Neutrophil (primary cell): ENCODE measurements around the gene RMI2.

Source experiments
- H3K27ac ChIP-seq: fragments of 200-600 bp; sonication (generic); 2 replicates; pipeline ENCODE4 v1.5.1; 2016; ENCODE audit warnings: mild to moderate bottlenecking, moderate library complexity
- H3K27me3 ChIP-seq: fragments of 200-600 bp; sonication (generic); 2 replicates; pipeline ENCODE4 v1.6.0; 2016; ENCODE audit warnings: mild to moderate bottlenecking
- H3K36me3 ChIP-seq: fragments of 200-600 bp; sonication (generic); 2 replicates; pipeline ENCODE4 v1.5.1; 2017
- H3K4me1 ChIP-seq, 2 experiments: fragments of 200-600 bp in 1 of 2; sonication (generic) in 1 of 2; 1 replicate in 1 of 2; 2 replicates in 1 of 2; pipeline versions ENCODE4 v1.5.1 to v1.6.1; 2013 to 2016; ENCODE audit warnings: low read depth in 1 of 2, low read length in 1 of 2, mild to moderate bottlenecking in 1 of 2, moderate library complexity in 1 of 2; ENCODE audit not compliant: control insufficient read depth in 1 of 2, insufficient read depth in 1 of 2
- H3K4me3 ChIP-seq, 2 experiments: fragments of 200-600 bp in 1 of 2; sonication (generic) in 1 of 2; 1 replicate in 1 of 2; 2 replicates in 1 of 2; pipeline ENCODE4 v1.5.1; 2013 to 2016; ENCODE audit warnings: low read depth in 1 of 2, low read length in 1 of 2, mild to moderate bottlenecking in 1 of 2, moderate library complexity in 1 of 2
- H3K9me3 ChIP-seq: fragments of 200-600 bp; sonication (generic); 2 replicates; pipeline ENCODE4 v1.5.1; 2016
- TF ChIP-seq, protein P1 (sequence below): fragments of 200-600 bp; sonication (generic); IDR thresholded peaks from 2 replicates; pipeline ENCODE4 v1.5.1; 2016; ENCODE audit warnings: antibody characterized with exemption

RMI2 gene

DNA sequence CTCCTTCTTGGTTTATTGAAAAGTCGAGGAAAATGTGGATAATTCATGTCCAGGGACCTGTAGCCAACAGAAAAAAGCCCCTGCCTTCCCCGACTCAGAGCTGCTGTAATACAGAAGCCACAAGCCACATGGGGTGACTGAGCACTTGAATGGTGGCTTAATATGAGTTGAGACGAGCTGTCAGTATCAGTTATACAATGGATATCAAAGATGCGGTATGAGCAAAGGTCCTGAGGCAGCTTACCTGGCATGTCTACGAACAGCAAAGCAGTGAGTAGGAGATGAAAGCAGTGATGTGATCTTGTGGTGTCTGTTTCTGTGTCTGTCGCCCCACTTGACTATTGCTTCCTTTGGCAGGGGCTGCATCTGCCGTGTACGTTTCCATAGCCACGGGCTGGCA is 12.2 kb upstream of the RMI2 start:
- TF ChIP-seq, protein P1, sequence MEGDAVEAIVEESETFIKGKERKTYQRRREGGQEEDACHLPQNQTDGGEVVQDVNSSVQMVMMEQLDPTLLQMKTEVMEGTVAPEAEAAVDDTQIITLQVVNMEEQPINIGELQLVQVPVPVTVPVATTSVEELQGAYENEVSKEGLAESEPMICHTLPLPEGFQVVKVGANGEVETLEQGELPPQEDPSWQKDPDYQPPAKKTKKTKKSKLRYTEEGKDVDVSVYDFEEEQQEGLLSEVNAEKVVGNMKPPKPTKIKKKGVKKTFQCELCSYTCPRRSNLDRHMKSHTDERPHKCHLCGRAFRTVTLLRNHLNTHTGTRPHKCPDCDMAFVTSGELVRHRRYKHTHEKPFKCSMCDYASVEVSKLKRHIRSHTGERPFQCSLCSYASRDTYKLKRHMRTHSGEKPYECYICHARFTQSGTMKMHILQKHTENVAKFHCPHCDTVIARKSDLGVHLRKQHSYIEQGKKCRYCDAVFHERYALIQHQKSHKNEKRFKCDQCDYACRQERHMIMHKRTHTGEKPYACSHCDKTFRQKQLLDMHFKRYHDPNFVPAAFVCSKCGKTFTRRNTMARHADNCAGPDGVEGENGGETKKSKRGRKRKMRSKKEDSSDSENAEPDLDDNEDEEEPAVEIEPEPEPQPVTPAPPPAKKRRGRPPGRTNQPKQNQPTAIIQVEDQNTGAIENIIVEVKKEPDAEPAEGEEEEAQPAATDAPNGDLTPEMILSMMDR, result no peak
- H3K4me3 ChIP-seq, result no peak overlapping the region
- no peaks in the 10 kb centered on the region for H3K27me3 ChIP-seq
- H3K4me1 ChIP-seq, result peaks cover 2 to 9% of the 10 kb centered on the region in 2 experiments
- no peaks in the 10 kb centered on the region for H3K36me3 ChIP-seq
- H3K27ac ChIP-seq, result no peak overlapping the region
- no peaks in the 10 kb centered on the region for H3K9me3 ChIP-seq

DNA sequence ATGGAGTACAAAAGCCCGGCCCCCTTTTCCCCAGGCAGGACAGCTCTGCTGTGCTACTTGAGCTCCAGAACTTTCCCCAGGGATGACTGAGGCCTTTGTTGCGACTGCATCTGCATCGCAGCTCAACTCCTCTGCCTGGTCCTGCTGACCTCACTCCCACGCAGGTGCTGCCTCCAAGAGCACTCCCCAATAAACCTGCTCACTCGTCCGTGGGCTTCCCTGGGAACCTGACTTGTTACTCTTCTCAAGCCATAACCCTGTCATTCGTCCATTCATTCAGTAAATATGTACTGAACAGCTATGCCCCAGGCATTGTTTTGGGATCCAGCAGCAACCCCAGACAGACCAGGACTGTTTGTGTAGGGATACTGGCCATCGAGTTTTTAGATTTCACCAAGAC is 11.6 kb upstream of the RMI2 start:
- H3K27me3 ChIP-seq, result no peaks in the 10 kb centered on the region

DNA sequence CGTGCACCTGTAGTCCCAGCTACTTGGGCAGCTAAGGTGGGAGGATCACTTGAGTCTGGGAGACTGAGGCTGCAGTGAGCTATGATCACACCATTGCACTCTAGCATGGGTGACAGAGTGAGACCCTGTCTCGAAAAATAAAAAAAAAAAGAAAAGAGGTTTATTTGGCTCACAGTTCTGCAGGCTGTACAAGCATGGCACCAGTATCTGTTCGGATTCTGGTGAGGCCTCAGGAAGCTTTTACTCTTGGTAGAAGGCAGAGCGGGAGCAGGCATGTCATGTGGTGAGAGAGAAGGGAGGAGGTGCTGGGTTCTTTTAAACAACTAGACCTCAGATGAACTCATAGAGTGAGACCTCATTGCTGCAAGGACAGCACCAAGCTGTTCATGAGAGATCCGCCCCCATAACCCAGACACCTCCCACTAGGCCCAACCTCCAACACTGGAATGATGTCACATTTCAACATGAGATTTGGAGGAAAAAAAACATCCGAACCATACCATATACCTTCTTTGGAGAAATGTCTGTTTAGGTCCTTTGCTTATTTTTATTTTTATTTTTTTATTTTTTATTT is 10.3 kb upstream of the RMI2 start:
- H3K4me3 ChIP-seq, result no peak overlapping the region
- TF ChIP-seq, protein P1, result no peak
- H3K4me1 ChIP-seq, result no peaks in the 10 kb centered on the region
- no peaks in the 10 kb centered on the region for H3K9me3 ChIP-seq
- no peaks in the 10 kb centered on the region for H3K27me3 ChIP-seq
- no peaks in the 10 kb centered on the region for H3K36me3 ChIP-seq
- H3K27ac ChIP-seq, result no peak overlapping the region

More for the DNA sequence above, 11.6 kb upstream of the RMI2 start:
- TF ChIP-seq, protein P1, result no peak
- H3K4me3 ChIP-seq, result no peak overlapping the region
- no peak overlapping the region for H3K27ac ChIP-seq
- H3K4me1 ChIP-seq, result peaks cover 2 to 6% of the 10 kb centered on the region in 2 experiments
- H3K9me3 ChIP-seq, result no peaks in the 10 kb centered on the region
- no peaks in the 10 kb centered on the region for H3K36me3 ChIP-seq

DNA sequence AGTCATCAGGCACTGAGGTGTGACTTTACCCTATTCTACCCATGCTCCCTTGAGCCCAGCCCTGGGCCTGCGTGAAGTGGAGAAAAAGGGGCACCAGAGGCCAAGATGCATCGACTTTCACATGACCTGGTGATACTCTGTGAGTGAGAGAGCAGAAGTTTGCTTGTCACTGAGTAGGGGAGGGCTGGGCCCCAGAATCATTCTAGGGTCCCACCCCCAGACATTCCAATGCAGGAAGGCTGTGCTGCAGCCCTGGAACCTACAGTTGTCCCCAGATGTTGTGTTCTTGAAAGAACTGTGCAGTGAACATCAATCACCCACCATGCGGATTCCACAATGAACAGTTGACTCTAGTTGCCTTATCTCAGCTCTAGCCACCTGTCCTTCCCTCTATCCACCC is 6.2 kb upstream of the RMI2 start:
- TF ChIP-seq, protein P1, result no peak
- Histone ChIP-seq H3K4me1 (no peaks in the 10 kb centered on the region), H3K27ac (no peak overlapping the region), H3K4me3 (no peak overlapping the region), H3K36me3 (no peaks in the 10 kb centered on the region), H3K9me3 (no peaks in the 10 kb centered on the region), H3K27me3 (no peaks in the 10 kb centered on the region)

DNA sequence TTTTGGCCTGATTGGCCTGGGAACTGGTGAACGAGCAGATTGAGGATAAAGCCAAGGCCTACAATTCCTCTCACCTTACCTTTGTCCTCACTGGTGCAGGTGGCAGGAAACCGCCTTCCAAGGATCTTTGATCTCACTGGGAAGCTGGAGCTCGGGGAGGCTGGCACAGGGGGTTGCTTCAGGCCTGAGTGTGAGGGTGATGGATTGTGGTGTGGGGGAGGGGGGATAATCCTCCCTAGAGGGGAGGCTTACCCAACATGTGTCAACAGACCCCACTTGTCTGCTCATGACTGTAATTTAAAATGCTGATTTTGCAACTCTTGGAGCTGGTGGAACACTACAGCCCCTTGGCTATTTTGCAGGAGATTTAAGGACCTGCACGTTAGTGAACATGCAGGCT is 4.5 kb upstream of the RMI2 start:
- Histone ChIP-seq H3K4me1 (peaks cover 9 to 10% of the 10 kb centered on the region in 2 experiments), H3K27ac (no peak overlapping the region), H3K36me3 (no peaks in the 10 kb centered on the region), H3K4me3 (no peak overlapping the region), H3K27me3 (no peaks in the 10 kb centered on the region), H3K9me3 (no peaks in the 10 kb centered on the region)
- TF ChIP-seq, protein P1, result no peak
